PC-9 (cell line): ENCODE data around the gene NAT8.
"Not testable (repeated sequence)": the region's sequence is repeated elsewhere in the genome, so short reads cannot be mapped to it uniquely, and the experiment has no call there.

ENCODE experiments used
- CTCF ChIP-seq: fragments of 200-600 bp; sonication (generic); conservative IDR thresholded peaks from 2 replicates; pipeline ENCODE4 v1.6.1; 2017; ENCODE audit warnings: mixed run types, antibody characterized with exemption, mild to moderate bottlenecking, moderate library complexity
- EZH2 ChIP-seq: fragments of 200-600 bp; sonication (generic); IDR thresholded peaks from 2 replicates; pipeline ENCODE4 v1.8.0; 2017; ENCODE audit warnings: antibody characterized with exemption, low read depth

DNA sequence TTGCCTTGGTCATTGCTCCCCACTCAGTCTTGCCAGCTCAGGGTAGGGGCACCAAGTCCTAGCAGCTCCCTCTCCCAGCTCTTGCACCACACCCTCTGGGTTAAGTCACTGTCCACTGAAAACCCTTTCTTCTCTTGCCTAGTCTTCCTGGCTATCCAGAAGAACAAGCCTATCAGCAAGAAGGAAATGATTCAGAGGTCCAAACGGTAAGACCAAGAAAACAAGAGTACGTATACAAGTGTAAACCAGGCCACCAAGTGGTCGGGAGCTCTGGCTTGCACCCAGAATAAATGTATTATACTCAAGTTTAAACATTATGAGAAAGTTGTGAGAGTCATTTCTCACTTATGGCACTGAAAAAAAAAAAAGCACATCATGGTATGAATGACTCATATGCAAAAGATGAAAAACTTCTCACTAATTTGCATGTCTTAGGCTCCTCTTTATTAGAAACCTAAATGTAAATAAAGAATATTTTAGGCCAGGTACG, 39.1 kb downstream of the NAT8 start:
- TF ChIP-seq CTCF, EZH2: not testable (repeated sequence)
